ENCODE results near the gene FILIP1.
A peak's percentile ranks its signal among the peaks of the same experiment; 100 is the strongest.

FILIP1 gene

DNA sequence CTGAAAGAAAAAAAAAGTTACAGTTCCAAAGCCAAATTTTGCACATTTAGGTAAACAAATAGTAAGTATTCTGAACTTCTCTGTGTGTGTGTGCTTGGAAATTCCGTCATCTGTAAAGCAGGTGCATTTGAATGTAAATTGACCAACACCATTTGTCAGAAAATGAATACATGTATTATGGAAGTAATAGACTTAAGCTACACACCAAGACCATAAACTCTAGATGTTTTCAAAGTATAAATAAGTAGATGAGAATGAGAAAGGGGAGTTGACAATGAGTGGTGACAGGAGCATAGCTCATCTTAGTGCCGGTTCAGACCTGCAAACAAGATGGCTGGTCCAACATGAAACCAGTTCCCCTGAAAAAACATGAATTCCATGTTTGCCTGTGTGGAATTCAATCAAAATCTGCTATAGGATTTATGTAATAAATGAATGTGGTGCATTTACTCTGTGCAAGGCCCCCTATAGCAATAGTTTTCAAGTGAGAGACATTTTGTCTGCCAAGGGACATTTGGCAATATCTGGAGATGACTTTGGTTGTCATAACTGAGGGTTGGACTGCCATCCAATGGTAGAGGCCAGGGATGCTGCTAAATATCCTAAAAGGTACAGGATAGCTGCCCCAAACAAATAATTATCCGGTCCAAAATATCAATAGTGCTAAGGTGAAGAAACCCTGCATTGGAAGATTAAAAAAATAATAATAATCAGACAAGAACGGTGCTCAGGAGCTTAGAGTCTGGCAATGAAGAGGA, 11.0 kb upstream of the FILIP1 start:
- TF ChIP-seq, protein P1, sequence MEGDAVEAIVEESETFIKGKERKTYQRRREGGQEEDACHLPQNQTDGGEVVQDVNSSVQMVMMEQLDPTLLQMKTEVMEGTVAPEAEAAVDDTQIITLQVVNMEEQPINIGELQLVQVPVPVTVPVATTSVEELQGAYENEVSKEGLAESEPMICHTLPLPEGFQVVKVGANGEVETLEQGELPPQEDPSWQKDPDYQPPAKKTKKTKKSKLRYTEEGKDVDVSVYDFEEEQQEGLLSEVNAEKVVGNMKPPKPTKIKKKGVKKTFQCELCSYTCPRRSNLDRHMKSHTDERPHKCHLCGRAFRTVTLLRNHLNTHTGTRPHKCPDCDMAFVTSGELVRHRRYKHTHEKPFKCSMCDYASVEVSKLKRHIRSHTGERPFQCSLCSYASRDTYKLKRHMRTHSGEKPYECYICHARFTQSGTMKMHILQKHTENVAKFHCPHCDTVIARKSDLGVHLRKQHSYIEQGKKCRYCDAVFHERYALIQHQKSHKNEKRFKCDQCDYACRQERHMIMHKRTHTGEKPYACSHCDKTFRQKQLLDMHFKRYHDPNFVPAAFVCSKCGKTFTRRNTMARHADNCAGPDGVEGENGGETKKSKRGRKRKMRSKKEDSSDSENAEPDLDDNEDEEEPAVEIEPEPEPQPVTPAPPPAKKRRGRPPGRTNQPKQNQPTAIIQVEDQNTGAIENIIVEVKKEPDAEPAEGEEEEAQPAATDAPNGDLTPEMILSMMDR (conservative IDR thresholded peaks at IDR 0.05): peak; percentile 8; the same call in 1 of the 2 replicates
- no peak for TF ChIP-seq ZFX (IDR thresholded peaks at IDR 0.05)
- no peak overlapping the region for H3K27ac ChIP-seq

DNA sequence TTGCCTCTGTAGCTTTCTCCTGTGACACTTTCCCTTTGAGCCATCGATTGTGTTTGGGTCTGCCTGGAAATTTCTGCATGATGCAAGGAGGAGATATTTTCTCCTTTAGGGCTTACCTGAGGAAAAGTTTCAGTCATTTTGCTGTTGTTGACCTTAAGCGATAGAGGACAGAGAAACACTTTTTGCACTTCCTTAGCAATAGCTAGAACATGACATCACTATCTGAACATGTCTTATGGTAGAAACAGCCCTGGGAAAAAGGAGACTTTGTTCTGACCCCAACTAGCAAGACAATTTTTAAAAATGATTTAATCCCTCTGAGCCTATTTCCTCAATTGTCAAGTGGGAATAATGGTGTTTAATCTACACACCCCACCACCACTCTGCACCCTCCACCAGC, 9.7 kb upstream of the FILIP1 start:
- TF ChIP-seq ZFX (IDR thresholded peaks at IDR 0.05): no peak
- TF ChIP-seq, protein P1 (conservative IDR thresholded peaks at IDR 0.05): no peak

DNA sequence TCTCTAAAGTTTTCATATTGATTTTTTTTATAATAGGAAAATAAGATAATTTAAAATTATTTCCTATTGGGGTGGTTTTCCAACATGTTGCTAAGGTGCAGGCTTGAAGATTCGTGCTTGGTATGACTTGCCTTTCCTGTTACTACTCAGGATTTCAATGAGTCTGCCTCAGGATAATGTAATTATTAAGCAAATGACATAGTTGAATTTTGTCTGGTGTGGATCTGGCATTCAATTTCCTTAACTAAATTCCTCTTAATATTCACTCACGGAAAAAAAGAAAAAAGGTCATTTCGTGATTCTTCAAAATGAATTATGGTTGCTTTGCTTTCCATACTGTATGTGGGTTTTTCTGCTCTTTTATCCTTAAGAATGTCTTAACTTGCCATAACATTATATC, 9.3 kb upstream of the FILIP1 start:
- TF ChIP-seq, protein P1 (conservative IDR thresholded peaks at IDR 0.05): no peak
- TF ChIP-seq ZFX (IDR thresholded peaks at IDR 0.05): no peak
- H3K27ac ChIP-seq: no peak overlapping the region

More for the DNA sequence above, 9.7 kb upstream of the FILIP1 start:
- H3K27ac ChIP-seq: no peak overlapping the region

DNA sequence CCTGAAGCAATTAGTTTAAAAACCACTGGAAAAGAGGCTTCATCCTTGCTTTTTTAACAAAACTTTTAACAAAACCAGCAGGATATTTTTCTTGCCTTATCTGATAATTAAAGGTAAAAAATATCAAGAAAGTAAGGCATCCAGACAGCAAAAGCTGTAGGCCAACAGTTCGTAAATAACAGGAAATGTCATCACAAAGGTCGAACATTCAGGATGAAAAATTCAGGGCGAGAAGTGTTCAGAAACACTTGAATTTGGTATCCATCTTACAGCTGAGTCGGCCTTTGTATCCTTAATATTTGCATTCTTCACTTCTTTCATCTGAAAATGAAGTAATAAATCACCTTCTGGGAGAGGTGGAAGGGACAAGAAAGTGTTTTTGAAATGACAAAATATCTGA, 8.2 kb upstream of the FILIP1 start:
- no peak for TF ChIP-seq ZFX (IDR thresholded peaks at IDR 0.05)
- TF ChIP-seq, protein P1 (conservative IDR thresholded peaks at IDR 0.05): no peak
- no peak overlapping the region for H3K27ac ChIP-seq

DNA sequence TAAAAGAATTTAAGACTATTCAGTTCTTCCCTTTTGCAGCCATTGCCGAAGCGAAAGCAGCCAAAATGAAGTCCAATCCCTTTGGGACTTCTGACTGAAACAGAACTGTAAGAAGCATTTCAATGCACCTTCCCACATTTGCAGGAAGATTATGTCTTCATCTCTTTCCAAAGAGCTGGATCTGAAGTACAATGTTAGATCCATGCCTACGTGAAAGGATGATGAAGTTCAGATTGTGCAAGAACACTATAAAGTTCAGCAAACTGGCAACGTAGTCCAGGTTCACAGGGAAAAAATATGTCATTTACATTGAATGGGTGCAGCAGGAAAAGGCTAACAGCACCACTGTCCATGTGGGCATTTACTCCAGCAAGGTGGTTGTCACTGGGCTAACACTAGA, 6.0 kb upstream of the FILIP1 start:
- H3K27ac ChIP-seq: no peak overlapping the region
- no peak for TF ChIP-seq ZFX (IDR thresholded peaks at IDR 0.05)
- TF ChIP-seq, protein P1 (conservative IDR thresholded peaks at IDR 0.05): no peak

DNA sequence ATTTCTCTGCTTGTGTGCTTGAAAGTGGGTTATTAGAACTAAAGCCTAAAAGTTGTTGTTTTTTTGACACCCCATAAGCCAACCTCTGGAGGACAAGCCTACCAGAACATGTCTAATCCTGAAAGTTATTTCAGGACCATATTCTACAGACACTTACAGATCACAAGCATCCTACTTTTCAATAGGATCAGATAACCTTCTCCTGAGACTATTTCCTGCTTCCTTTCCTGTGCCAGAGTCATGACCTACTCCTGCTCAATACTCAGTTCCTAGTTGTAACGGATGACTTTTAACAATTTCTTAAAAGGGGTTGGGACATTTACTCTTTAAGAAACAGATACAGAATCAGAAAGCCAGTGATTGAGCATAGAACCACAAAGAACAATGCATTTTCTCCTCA, 5.3 kb upstream of the FILIP1 start:
- no peak overlapping the region for H3K27ac ChIP-seq
- TF ChIP-seq, protein P1 (conservative IDR thresholded peaks at IDR 0.05): no peak
- TF ChIP-seq ZFX (IDR thresholded peaks at IDR 0.05): no peak

DNA sequence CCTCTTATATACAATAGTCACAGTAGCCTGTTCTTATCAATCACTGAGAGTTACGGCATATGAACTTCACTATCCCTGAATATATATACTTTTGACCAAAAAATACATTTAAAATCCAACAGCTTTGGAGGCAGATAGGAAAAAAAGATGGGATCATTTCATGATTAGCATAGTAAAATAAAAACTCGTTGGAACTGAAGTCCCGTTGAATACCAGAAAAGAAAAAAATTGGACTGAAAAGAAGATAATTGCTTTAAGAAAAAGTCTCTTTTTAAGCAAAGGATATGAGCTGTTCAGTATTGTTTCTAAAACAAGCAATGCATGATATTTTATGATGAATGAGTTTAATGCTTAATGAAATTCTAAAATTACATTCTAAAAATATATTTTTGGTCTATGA, 4.4 kb upstream of the FILIP1 start:
- TF ChIP-seq, protein P1 (conservative IDR thresholded peaks at IDR 0.05): no peak
- TF ChIP-seq ZFX (IDR thresholded peaks at IDR 0.05): no peak
- H3K27ac ChIP-seq: no peak overlapping the region
